H9 (cell line): ENCODE data around the gene MAST4. TPM values are rescaled to one million over a fixed set of nuclear protein-coding genes. Genes with fewer than 3 reads are reported as not detected.
A peak's percentile ranks its signal among the peaks of the same experiment; 100 is the strongest.

Experiments
- DNase-seq: peaks from one replicate; pipeline ENCODE4 v3.0.0-alpha.2; 2017
- H2AFZ ChIP-seq: one replicate; pipeline ENCODE4 v1.6.1; 2013; ENCODE audit warnings: mild to moderate bottlenecking, low read length, control low read depth, moderate library complexity
- H2AK5ac ChIP-seq: 2 replicates; pipeline ENCODE4 v1.6.1; 2013; ENCODE audit warnings: low read length, control low read depth, mixed read lengths; ENCODE audit not compliant: insufficient read length
- H2BK120ac ChIP-seq: one replicate; pipeline ENCODE4 v1.6.1; 2013; ENCODE audit warnings: low read depth, mild to moderate bottlenecking, low read length, control low read depth, inconsistent platforms; ENCODE audit not compliant: poor library complexity, severe bottlenecking
- H2BK12ac ChIP-seq: 2 replicates; pipeline ENCODE4 v1.6.1; 2013; ENCODE audit warnings: low read length, control low read depth, mixed read lengths, low read depth; ENCODE audit not compliant: insufficient read length
- H2BK15ac ChIP-seq: 2 replicates; pipeline ENCODE4 v1.6.1; 2013; ENCODE audit warnings: low read depth, low read length, control low read depth
- H2BK20ac ChIP-seq: one replicate; pipeline ENCODE4 v1.6.1; 2013; ENCODE audit warnings: low read depth, mild to moderate bottlenecking, low read length, control low read depth, inconsistent platforms; ENCODE audit not compliant: poor library complexity, severe bottlenecking
- H2BK5ac ChIP-seq: 2 replicates; pipeline ENCODE4 v1.6.1; 2013; ENCODE audit warnings: low read length, control low read depth, mixed read lengths; ENCODE audit not compliant: insufficient read length
- H3K14ac ChIP-seq: 2 replicates; pipeline ENCODE4 v1.6.1; 2013; ENCODE audit warnings: low read length, control low read depth; ENCODE audit not compliant: insufficient read depth
- H3K18ac ChIP-seq: 2 replicates; pipeline ENCODE4 v1.6.1; 2013; ENCODE audit warnings: low read depth, mild to moderate bottlenecking, mixed read lengths, low read length, control low read depth; ENCODE audit not compliant: insufficient read length
- H3K23ac ChIP-seq: 2 replicates; pipeline ENCODE4 v1.6.1; 2013; ENCODE audit warnings: low read length, control low read depth, mixed read lengths, low read depth; ENCODE audit not compliant: insufficient read length
- H3K23me2 ChIP-seq: 2 replicates; pipeline ENCODE4 v1.6.1; 2013; ENCODE audit warnings: low read depth, mild to moderate bottlenecking, mixed read lengths, low read length, control low read depth; ENCODE audit not compliant: insufficient read length, poor library complexity, severe bottlenecking
- H3K27ac ChIP-seq: 2 replicates; pipeline ENCODE4 v1.5.1; 2013; ENCODE audit warnings: low read length, control low read depth, mixed read lengths, low read depth; ENCODE audit not compliant: insufficient read length
- H3K27me3 ChIP-seq: 2 replicates; pipeline ENCODE4 v1.6.1; 2013; ENCODE audit warnings: low read length, control low read depth, inconsistent platforms; ENCODE audit not compliant: insufficient read depth
- H3K4ac ChIP-seq: 2 replicates; pipeline ENCODE4 v1.6.1; 2013; ENCODE audit warnings: low read depth, mild to moderate bottlenecking, control low read depth, inconsistent platforms, low read length, moderate library complexity
- H3K4me1 ChIP-seq: 2 replicates; pipeline ENCODE4 v1.6.1; 2013; ENCODE audit warnings: low read length, control low read depth, inconsistent platforms; ENCODE audit not compliant: insufficient read depth
- H3K4me2 ChIP-seq: 2 replicates; pipeline ENCODE4 v1.6.1; 2013; ENCODE audit warnings: low read length, control low read depth, mixed read lengths; ENCODE audit not compliant: insufficient read length, insufficient read depth
- H3K56ac ChIP-seq: 2 replicates; pipeline ENCODE4 v1.6.1; 2013; ENCODE audit warnings: low read depth, mild to moderate bottlenecking, mixed read lengths, low read length, control low read depth; ENCODE audit not compliant: insufficient read length
- H3K79me1 ChIP-seq: 2 replicates; pipeline ENCODE4 v1.6.1; 2013; ENCODE audit warnings: low read depth, mild to moderate bottlenecking, moderate library complexity, low read length, control low read depth, inconsistent platforms; ENCODE audit not compliant: insufficient read depth, poor library complexity, severe bottlenecking
- H3K79me2 ChIP-seq: 2 replicates; pipeline ENCODE4 v1.6.1; 2013; ENCODE audit warnings: low read length, control low read depth, inconsistent platforms; ENCODE audit not compliant: insufficient read depth
- H3K9ac ChIP-seq: 2 replicates; pipeline ENCODE4 v1.6.1; 2013; ENCODE audit warnings: low read length, control low read depth, mixed read lengths; ENCODE audit not compliant: insufficient read length; ENCODE audit errors: extremely low read depth
- H3K9me3 ChIP-seq: one replicate; pipeline ENCODE4 v1.6.1; 2013; ENCODE audit warnings: low read depth, low read length, inconsistent platforms; ENCODE audit not compliant: control insufficient read depth
- H3T11ph ChIP-seq: one replicate; pipeline ENCODE4 v1.6.1; 2013; ENCODE audit warnings: mild to moderate bottlenecking, low read length, control low read depth, inconsistent platforms
- H4K20me1 ChIP-seq: one replicate; pipeline ENCODE4 v1.6.1; 2013; ENCODE audit not compliant: control insufficient read depth, insufficient read length, insufficient read depth
- H4K5ac ChIP-seq: 2 replicates; pipeline ENCODE4 v1.6.1; 2013; ENCODE audit warnings: low read depth, mild to moderate bottlenecking, mixed read lengths, low read length, control low read depth; ENCODE audit not compliant: insufficient read length
- H4K8ac ChIP-seq: replicated peaks from 2 replicates; pipeline ENCODE4 v1.6.1; 2013; ENCODE audit warnings: low read length, control low read depth, mixed read lengths, low read depth; ENCODE audit not compliant: insufficient read length
- H4K91ac ChIP-seq: 2 replicates; pipeline ENCODE4 v1.6.1; 2013; ENCODE audit warnings: low read depth, mild to moderate bottlenecking, moderate library complexity, mixed read lengths, low read length, control low read depth; ENCODE audit not compliant: insufficient read length
- H3K27ac Mint-ChIP-seq, 3 experiments: 2 replicates in 2 of 3; 3 replicates in 1 of 3; pipeline ENCODE4 v1.8.0; 2020 to 2021; ENCODE audit warnings: mixed read lengths in 3 of 3, mild to moderate bottlenecking in 1 of 3, moderate library complexity in 1 of 3
- H3K27me3 Mint-ChIP-seq: 2 replicates; pipeline ENCODE4 v1.8.0; 2021; ENCODE audit warnings: low read depth, mild to moderate bottlenecking, moderate library complexity, mixed read lengths
- H3K36me3 Mint-ChIP-seq, 3 experiments: 2 replicates in 2 of 3; 3 replicates in 1 of 3; pipeline ENCODE4 v1.8.0; 2020 to 2021; ENCODE audit warnings: low read depth in 3 of 3, mixed read lengths in 3 of 3; ENCODE audit not compliant: insufficient read depth in 1 of 3
- H3K4me1 Mint-ChIP-seq, 2 experiments: 2 replicates each; pipeline ENCODE4 v1.8.0; 2020; ENCODE audit warnings: mixed read lengths in 2 of 2
- H3K4me3 Mint-ChIP-seq, 2 experiments: 2 replicates in 1 of 2; 3 replicates in 1 of 2; pipeline ENCODE4 v1.8.0; 2020 to 2021; ENCODE audit warnings: mild to moderate bottlenecking in 2 of 2, mixed read lengths in 2 of 2, moderate library complexity in 1 of 2
- H3K9me3 Mint-ChIP-seq, 2 experiments: 2 replicates in 1 of 2; 3 replicates in 1 of 2; pipeline ENCODE4 v1.8.0; 2020; ENCODE audit warnings: mild to moderate bottlenecking in 2 of 2, mixed read lengths in 2 of 2, moderate library complexity in 1 of 2
- CTCF ChIP-seq: fragments of 200-600 bp; sonication (generic); conservative IDR thresholded peaks from 3 replicates; pipeline ENCODE4 v1.8.0; 2021; ENCODE audit warnings: antibody characterized with exemption, mild to moderate bottlenecking
- WGBS: extraction: QIAGEN DNeasy Blood & Tissue Kit; methylation state at CpG from one replicate; pipeline ENCODE4 v1.1.7; 2013; ENCODE audit warnings: missing lambda C conversion rate, low lambda C conversion rate, mixed read lengths; ENCODE audit not compliant: insufficient read length; ENCODE audit errors: extremely low coverage; 5-methylcytosine and 5-hydroxymethylcytosine counted together
- total RNA-seq: library from RNA; stranded (reverse); gene quantifications from 2 replicates; pipeline ENCODE4 v1.2.1, GENCODE V29; 2021

The MAST4 gene
- total RNA-seq, 1 experiment from 2014 or later, result 3.7 TPM

- no peaks in the 10 kb centered on the region for H3K36me3 Mint-ChIP-seq
- no peaks in the 10 kb centered on the region for H3K27me3 ChIP-seq
- H4K8ac ChIP-seq, result no peak overlapping the region
- no peak overlapping the region for H2BK120ac ChIP-seq
- H2BK20ac ChIP-seq, result no peak overlapping the region
- H3K18ac ChIP-seq, result no peak overlapping the region
- no CpG with 5 or more reads among the region's 21 CpGs for WGBS
- H3T11ph ChIP-seq, result no peak overlapping the region
- H3K9ac ChIP-seq, result peak overlapping the region; percentile 32
- peaks cover 9% of the 10 kb centered on the region for H3K27me3 Mint-ChIP-seq
- H3K14ac ChIP-seq, result no peak overlapping the region
- H2BK12ac ChIP-seq, result no peak overlapping the region
- TF ChIP-seq CTCF, result no peak
- no peak overlapping the region for H2BK15ac ChIP-seq
- H3K4me1 Mint-ChIP-seq, result peaks cover 45 to 51% of the 10 kb centered on the region in 2 experiments
- H4K20me1 ChIP-seq, result no peaks in the 10 kb centered on the region
- no peak overlapping the region for H2AFZ ChIP-seq
- H3K4ac ChIP-seq, result no peak overlapping the region
- no peaks in the 10 kb centered on the region; the same call in 1 of the 2 replicates for H3K4me1 ChIP-seq
- H3K56ac ChIP-seq, result no peak overlapping the region
- no peaks in the 10 kb centered on the region for H3K79me1 ChIP-seq
- H3K23me2 ChIP-seq, result peaks cover 12% of the 10 kb centered on the region
- H3K4me3 Mint-ChIP-seq, result peak overlapping the region; percentile 52 to 74
- no peak overlapping the region for H3K27ac ChIP-seq
- H4K91ac ChIP-seq, result no peak overlapping the region
- H3K4me2 ChIP-seq, result peak overlapping the region; percentile 79
- H4K5ac ChIP-seq, result no peak overlapping the region
- no peaks in the 10 kb centered on the region for H3K9me3 Mint-ChIP-seq
- H2BK5ac ChIP-seq, result no peak overlapping the region
- no peaks in the 10 kb centered on the region for H3K9me3 ChIP-seq
- H3K79me2 ChIP-seq, result no peaks in the 10 kb centered on the region
- peak; percentile 69 for DNase-seq
- H3K27ac Mint-ChIP-seq, result peak overlapping the region in 2 of 3 experiments; percentile 69 to 82; a peak in 4 of 7 replicates
- H2AK5ac ChIP-seq, result no peak overlapping the region
- H3K23ac ChIP-seq, result no peak overlapping the region
These were observed 232.6 kb downstream of the MAST4 start for GRCh38 chr5:66828548-66829357.
